ENCODE data around the gene ANKRD42. TPM values are rescaled to one million over a fixed set of nuclear protein-coding genes. Genes with fewer than 3 reads are reported as not detected.

Gene ANKRD42
- total and polyA plus RNA-seq, 2 of the 8 experiments (the other 6 are each of a cell fraction or from before 2014, with no cell fraction given), result 2.0 to 5.5 TPM

GRCh38 chr11:83256602-83257340, 63.3 kb downstream of the ANKRD42 start:
- H3K9me3 ChIP-seq (ENCODE audit: insufficient read depth in 2 of 2, low read depth in 1 of 2, low read length in 1 of 2), result no peaks in the 10 kb centered on the region
- CTCF ChIA-PET (ENCODE audit: partially characterized antibody), result interaction anchor here (0.6 to 2.3 kb wide), 7 partner anchors 25 to 424 kb away, joined by 3 to 6 read pairs (median 3); partner anchors contain the start of gene CCDC90B
- H2BK15ac ChIP-seq (ENCODE audit: low read length), result no peak overlapping the region
- no peak overlapping the region for H3K4me2 ChIP-seq (ENCODE audit: insufficient read depth in 1 of 2, low read depth in 2 of 2, low read length in 2 of 2)
- no peak overlapping the region for H2AFZ ChIP-seq (ENCODE audit: low read length)
- H3K79me1 ChIP-seq (ENCODE audit: low read depth, low read length), result peaks cover 4% of the 10 kb centered on the region; the same call in 1 of the 2 replicates
- H3K56ac ChIP-seq (replicated peaks; ENCODE audit: insufficient read length, low read depth, low read length), result no peak overlapping the region
- no peaks in the 10 kb centered on the region for H3K23me2 ChIP-seq (ENCODE audit: low read depth, low read length)
- no peak overlapping the region for H4K5ac ChIP-seq (ENCODE audit: insufficient read length, low read depth, low read length)
- peaks cover 0 to 1% of the 10 kb centered on the region in 2 experiments for H4K20me1 ChIP-seq (replicated peaks in 1 of 2; ENCODE audit: control insufficient read depth in 1 of 2, insufficient read depth in 2 of 2, low read length in 2 of 2)
- H3K36me3 ChIP-seq (ENCODE audit: control insufficient read depth in 2 of 4, insufficient read depth in 4 of 4, low read length in 3 of 4), result peaks cover 0 to 17% (median 2%) of the 10 kb centered on the region in 4 experiments; a peak in 3 of 8 replicates
- H2BK20ac ChIP-seq (ENCODE audit: low read length), result no peak overlapping the region
- no peak overlapping the region for H2BK5ac ChIP-seq (ENCODE audit: low read depth, low read length)
- no peak overlapping the region for H2BK12ac ChIP-seq (ENCODE audit: low read depth, low read length)
- no peak for DNase-seq (ENCODE audit: low read depth in 1 of 2, low spot score in 2 of 2)
- no peak overlapping the region for H3K14ac ChIP-seq (ENCODE audit: insufficient read length)
- WGBS, 2 experiments (ENCODE audit: extremely low coverage in 1 of 2, insufficient coverage in 1 of 2, insufficient read length in 1 of 2, insufficient replicate concordance in 2 of 2, low coverage in 1 of 2, low lambda C conversion rate in 2 of 2, missing lambda C conversion rate in 1 of 2), result 60% methylated on average over 3 of the region's 3 CpGs; no CpG with 5 or more reads in 1 of the 2 experiments
- H3K27ac ChIP-seq (ENCODE audit: low read depth, low read length), result no peak overlapping the region
- no peak overlapping the region for H3K4me3 ChIP-seq (ENCODE audit: extremely low read depth in 1 of 4, insufficient read depth in 2 of 4, low read depth in 3 of 4, low read length in 4 of 4)
- no peaks in the 10 kb centered on the region for H3K4me1 ChIP-seq (replicated peaks in 1 of 4; ENCODE audit: control insufficient read depth in 3 of 4, insufficient read depth in 4 of 4, low read length in 3 of 4)
- no peak overlapping the region for H3K9ac ChIP-seq (replicated peaks in 1 of 4; ENCODE audit: extremely low read depth in 1 of 4, low read depth in 3 of 4, low read length in 3 of 4)
- POLR2A ChIA-PET (ENCODE audit: partially characterized antibody), result interaction anchor here (1.2 kb wide), 1 partner anchor 129 kb away, joined by 4 read pairs; no protein-coding TSS in a partner anchor
- no peak overlapping the region for H4K91ac ChIP-seq (replicated peaks; ENCODE audit: insufficient read length, low read length)
- no peak overlapping the region for H4K8ac ChIP-seq (ENCODE audit: extremely low read depth, insufficient read depth, low read length)
- H3K18ac ChIP-seq (ENCODE audit: extremely low read depth, low read length), result no peak overlapping the region
- H3K4ac ChIP-seq (replicated peaks; ENCODE audit: insufficient read length, low read depth, low read length), result no peak overlapping the region
- no peaks in the 10 kb centered on the region for H3K79me2 ChIP-seq (ENCODE audit: control insufficient read depth in 1 of 2, insufficient read depth in 2 of 2, low read length in 2 of 2)
- H2AK5ac ChIP-seq (ENCODE audit: low read depth, low read length), result no peak overlapping the region
- H3K23ac ChIP-seq (ENCODE audit: insufficient read length), result no peak overlapping the region
- no peak for FAIRE-seq
- H3K27me3 ChIP-seq (replicated peaks in 1 of 4; ENCODE audit: control insufficient read depth in 3 of 4, extremely low read depth in 1 of 4, insufficient read depth in 3 of 4, low read length in 3 of 4), result no peaks in the 10 kb centered on the region
- H2BK120ac ChIP-seq (replicated peaks; ENCODE audit: low read depth, low read length), result no peak overlapping the region
- TF ChIP-seq SP2 (IDR thresholded peaks at IDR 0.05; ENCODE audit: low read length) (no peak), EP300 (IDR thresholded peaks at IDR 0.05; ENCODE audit: borderline replicate concordance in 1 of 2, low read depth in 2 of 2, low read length in 2 of 2) (no peak), SIRT6 (IDR thresholded peaks at IDR 0.05; ENCODE audit: low read length) (no peak), ASH2L (IDR thresholded peaks at IDR 0.05; ENCODE audit: low read length) (no peak), CHD2 (IDR thresholded peaks at IDR 0.05; ENCODE audit: low read length) (no peak), GTF2F1 (IDR thresholded peaks at IDR 0.05; ENCODE audit: borderline replicate concordance, low read depth, low read length) (no peak), TEAD4 (IDR thresholded peaks at IDR 0.05; ENCODE audit: low read depth, low read length) (no peak), RAD21 (IDR thresholded peaks at IDR 0.05 in 1 of 2, conservative IDR thresholded peaks at IDR 0.05 in 1 of 2; ENCODE audit: low read depth in 2 of 2, low read length in 2 of 2) (no peak), GABPA (IDR thresholded peaks at IDR 0.05; ENCODE audit: borderline replicate concordance, insufficient read depth, low read length) (no peak), CEBPB (IDR thresholded peaks at IDR 0.05; ENCODE audit: low read depth, low read length) (no peak), NANOG (IDR thresholded peaks at IDR 0.05; ENCODE audit: insufficient read depth, low read depth, low read length, poor library complexity, severe bottlenecking) (no peak)

Measured in H1 (cell line).